HEK293 (cell line): ENCODE measurements around the gene FSCN2.

ENCODE experiments used
- CTCF ChIA-PET: fragments of 350-600 bp; formaldehyde crosslinking; extraction: SDS; loops from one replicate; lab custom pipeline; 2021; ENCODE audit warnings: antibody characterized with exemption; lab: Yijun Ruan, JAX
- POLR2A ChIA-PET: fragments of 300-600 bp; formaldehyde crosslinking; extraction: SDS; loops from one replicate; lab custom pipeline; 2020; ENCODE audit warnings: antibody characterized with exemption, inconsistent platforms; lab: Yijun Ruan, JAX
- H3K27ac ChIP-seq: fragments of 200-500 bp; sonication (Bioruptor generic); 2 replicates; pipeline ENCODE4 v1.5.1; 2014; ENCODE audit warnings: low read depth, low read length, control low read depth, inconsistent platforms; ENCODE audit errors: extremely low read depth
- H3K36me3 ChIP-seq, 2 experiments: fragments of 200-500 bp in 1 of 2; sonication (Bioruptor generic) in 1 of 2; 1 replicate in 1 of 2; 2 replicates in 1 of 2; pipeline ENCODE4 v1.5.1; 2014 to 2017; ENCODE audit warnings: inconsistent platforms in 2 of 2, low read length in 2 of 2; ENCODE audit not compliant: control insufficient read depth in 2 of 2, insufficient read depth in 1 of 2
- H3K4me1 ChIP-seq: fragments of 200-500 bp; sonication (Bioruptor generic); 2 replicates; pipeline ENCODE4 v1.5.1; 2014; ENCODE audit warnings: mild to moderate bottlenecking, low read length, inconsistent platforms; ENCODE audit not compliant: control insufficient read depth, insufficient read depth
- H3K4me3 ChIP-seq: 2 replicates; pipeline ENCODE4 v1.5.1; 2011; ENCODE audit warnings: low read depth, mild to moderate bottlenecking, control low read depth, low read length, moderate library complexity
- H3K9me3 ChIP-seq: fragments of 200-500 bp; sonication (Bioruptor generic); 2 replicates; pipeline ENCODE4 v1.5.1; 2014; ENCODE audit warnings: low read depth, low read length, inconsistent platforms; ENCODE audit not compliant: control insufficient read depth, insufficient read depth
- BCL11B ChIP-seq: fragments of 450-650 bp; formaldehyde crosslinking; IDR thresholded peaks from 2 replicates; pipeline ENCODE4 v1.5.1; 2016; ENCODE audit warnings: low read depth, missing biosample characterization, missing genetic modification characterization
- GLIS2 ChIP-seq: fragments of 450-650 bp; formaldehyde crosslinking; IDR thresholded peaks from 2 replicates; pipeline ENCODE4 v1.5.1; 2016; ENCODE audit warnings: missing biosample characterization, missing genetic modification characterization
- KLF7 ChIP-seq: fragments of 450-650 bp; formaldehyde crosslinking; IDR thresholded peaks from 2 replicates; pipeline ENCODE4 v1.5.1; 2016; ENCODE audit warnings: missing biosample characterization, missing genetic modification characterization, borderline replicate concordance
- MZF1 ChIP-seq: fragments of 450-650 bp; formaldehyde crosslinking; IDR thresholded peaks from 2 replicates; pipeline ENCODE4 v1.5.1; 2017; ENCODE audit warnings: missing biosample characterization, missing genetic modification characterization, borderline replicate concordance
- OSR2 ChIP-seq: fragments of 450-650 bp; formaldehyde crosslinking; IDR thresholded peaks from 2 replicates; pipeline ENCODE4 v1.5.1; 2016; ENCODE audit warnings: missing biosample characterization, missing genetic modification characterization
- OVOL3 ChIP-seq: fragments of 450-650 bp; formaldehyde crosslinking; IDR thresholded peaks from 2 replicates; pipeline ENCODE4 v1.5.1; 2016; ENCODE audit warnings: missing biosample characterization, missing genetic modification characterization
- SP2 ChIP-seq: fragments of 450-650 bp; formaldehyde crosslinking; IDR thresholded peaks from 2 replicates; pipeline ENCODE4 v1.5.1; 2016; ENCODE audit warnings: missing biosample characterization, missing genetic modification characterization
- ZFHX2 ChIP-seq: fragments of 450-650 bp; formaldehyde crosslinking; conservative IDR thresholded peaks from 2 replicates; pipeline ENCODE4 v1.5.1; 2016; ENCODE audit warnings: missing biosample characterization, missing genetic modification characterization
- ZIC2 ChIP-seq: fragments of 450-650 bp; formaldehyde crosslinking; IDR thresholded peaks from 2 replicates; pipeline ENCODE4 v1.5.1; 2016; ENCODE audit warnings: missing biosample characterization, missing genetic modification characterization
- ZNF138 ChIP-seq: fragments of 450-650 bp; formaldehyde crosslinking; IDR thresholded peaks from 2 replicates; pipeline ENCODE4 v1.5.1; 2016; ENCODE audit warnings: missing biosample characterization, missing genetic modification characterization, borderline replicate concordance
- ZNF16 ChIP-seq: fragments of 450-650 bp; formaldehyde crosslinking; IDR thresholded peaks from 2 replicates; pipeline ENCODE4 v1.5.1; 2016; ENCODE audit warnings: low read depth, missing biosample characterization, missing genetic modification characterization
- ZNF184 ChIP-seq: fragments of 450-650 bp; IDR thresholded peaks from 2 replicates; pipeline ENCODE4 v1.5.1; 2018; ENCODE audit warnings: missing biosample characterization, mild to moderate bottlenecking, missing genetic modification characterization
- ZNF221 ChIP-seq: fragments of 450-650 bp; formaldehyde crosslinking; IDR thresholded peaks from 2 replicates; pipeline ENCODE4 v1.5.1; 2017; ENCODE audit warnings: missing biosample characterization, missing genetic modification characterization, borderline replicate concordance
- ZNF398 ChIP-seq: fragments of 450-650 bp; formaldehyde crosslinking; IDR thresholded peaks from 2 replicates; pipeline ENCODE4 v1.5.1; 2017; ENCODE audit warnings: missing biosample characterization, missing genetic modification characterization
- ZNF600 ChIP-seq: fragments of 450-650 bp; formaldehyde crosslinking; IDR thresholded peaks from 2 replicates; pipeline ENCODE4 v1.5.1; 2016; ENCODE audit warnings: missing biosample characterization, missing genetic modification characterization
- ZNF626 ChIP-seq: fragments of 450-650 bp; sonication (Bioruptor Pico); formaldehyde crosslinking; IDR thresholded peaks from 2 replicates; pipeline ENCODE4 v1.5.1; 2018; ENCODE audit warnings: missing biosample characterization, missing genetic modification characterization, inconsistent platforms
- TF ChIP-seq, protein P1 (sequence below): fragments of 450-650 bp; formaldehyde crosslinking; IDR thresholded peaks from 2 replicates; pipeline ENCODE4 v1.5.1; 2016; ENCODE audit warnings: missing biosample characterization, missing genetic modification characterization, borderline replicate concordance
- TF ChIP-seq, protein P2 (sequence below): fragments of 450-650 bp; IDR thresholded peaks from 2 replicates; pipeline ENCODE4 v1.5.1; 2018; ENCODE audit warnings: missing biosample characterization, mild to moderate bottlenecking, missing genetic modification characterization

Gene FSCN2

GRCh38 chr17:81577278-81578000 is 49.3 kb downstream of the FSCN2 start (continued):
- TF ChIP-seq, protein P1, sequence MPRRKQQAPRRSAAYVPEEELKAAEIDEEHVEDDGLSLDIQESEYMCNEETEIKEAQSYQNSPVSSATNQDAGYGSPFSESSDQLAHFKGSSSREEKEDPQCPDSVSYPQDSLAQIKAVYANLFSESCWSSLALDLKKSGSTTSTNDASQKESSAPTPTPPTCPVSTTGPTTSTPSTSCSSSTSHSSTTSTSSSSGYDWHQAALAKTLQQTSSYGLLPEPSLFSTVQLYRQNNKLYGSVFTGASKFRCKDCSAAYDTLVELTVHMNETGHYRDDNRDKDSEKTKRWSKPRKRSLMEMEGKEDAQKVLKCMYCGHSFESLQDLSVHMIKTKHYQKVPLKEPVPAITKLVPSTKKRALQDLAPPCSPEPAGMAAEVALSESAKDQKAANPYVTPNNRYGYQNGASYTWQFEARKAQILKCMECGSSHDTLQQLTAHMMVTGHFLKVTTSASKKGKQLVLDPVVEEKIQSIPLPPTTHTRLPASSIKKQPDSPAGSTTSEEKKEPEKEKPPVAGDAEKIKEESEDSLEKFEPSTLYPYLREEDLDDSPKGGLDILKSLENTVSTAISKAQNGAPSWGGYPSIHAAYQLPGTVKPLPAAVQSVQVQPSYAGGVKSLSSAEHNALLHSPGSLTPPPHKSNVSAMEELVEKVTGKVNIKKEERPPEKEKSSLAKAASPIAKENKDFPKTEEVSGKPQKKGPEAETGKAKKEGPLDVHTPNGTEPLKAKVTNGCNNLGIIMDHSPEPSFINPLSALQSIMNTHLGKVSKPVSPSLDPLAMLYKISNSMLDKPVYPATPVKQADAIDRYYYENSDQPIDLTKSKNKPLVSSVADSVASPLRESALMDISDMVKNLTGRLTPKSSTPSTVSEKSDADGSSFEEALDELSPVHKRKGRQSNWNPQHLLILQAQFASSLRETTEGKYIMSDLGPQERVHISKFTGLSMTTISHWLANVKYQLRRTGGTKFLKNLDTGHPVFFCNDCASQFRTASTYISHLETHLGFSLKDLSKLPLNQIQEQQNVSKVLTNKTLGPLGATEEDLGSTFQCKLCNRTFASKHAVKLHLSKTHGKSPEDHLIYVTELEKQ, result no peak
- TF ChIP-seq ZNF221 (tag by site-specific recombination) (no peak), GLIS2 (tag by site-specific recombination) (no peak), ZNF184 (tag by site-specific recombination) (no peak), ZNF626 (no peak), BCL11B (no peak)

DNA sequence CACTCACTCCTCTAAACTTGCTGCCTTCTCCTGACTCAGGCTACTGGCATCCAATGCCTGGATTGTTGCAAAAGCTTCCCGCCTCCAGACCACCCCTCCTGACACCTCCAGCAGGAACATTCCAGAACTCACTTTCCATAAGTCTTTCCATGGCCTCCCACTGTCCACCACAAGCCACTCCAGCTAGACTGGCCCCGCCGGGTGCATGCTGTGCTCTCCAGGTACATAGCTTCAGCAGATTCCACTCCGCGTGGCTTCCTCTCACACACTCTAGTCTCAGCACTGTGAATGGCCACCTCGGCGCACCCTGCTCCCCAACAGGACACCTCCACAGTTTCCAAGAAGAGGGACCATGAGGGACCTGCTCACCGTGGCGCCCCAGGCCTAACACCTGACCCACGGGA is 49.9 kb downstream of the FSCN2 start:
- ChIA-PET POLR2A (interaction anchor here (1.3 kb wide), 1 partner anchor 9 kb away, joined by 3 read pairs; no protein-coding TSS in a partner anchor), CTCF (interaction anchor here (0.7 to 3.3 kb wide), 3 partner anchors 11 to 28 kb away, joined by 7 to 12 read pairs (median 12); no protein-coding TSS in a partner anchor)

More for the DNA sequence above, 49.9 kb downstream of the FSCN2 start:
- TF ChIP-seq, protein P2, sequence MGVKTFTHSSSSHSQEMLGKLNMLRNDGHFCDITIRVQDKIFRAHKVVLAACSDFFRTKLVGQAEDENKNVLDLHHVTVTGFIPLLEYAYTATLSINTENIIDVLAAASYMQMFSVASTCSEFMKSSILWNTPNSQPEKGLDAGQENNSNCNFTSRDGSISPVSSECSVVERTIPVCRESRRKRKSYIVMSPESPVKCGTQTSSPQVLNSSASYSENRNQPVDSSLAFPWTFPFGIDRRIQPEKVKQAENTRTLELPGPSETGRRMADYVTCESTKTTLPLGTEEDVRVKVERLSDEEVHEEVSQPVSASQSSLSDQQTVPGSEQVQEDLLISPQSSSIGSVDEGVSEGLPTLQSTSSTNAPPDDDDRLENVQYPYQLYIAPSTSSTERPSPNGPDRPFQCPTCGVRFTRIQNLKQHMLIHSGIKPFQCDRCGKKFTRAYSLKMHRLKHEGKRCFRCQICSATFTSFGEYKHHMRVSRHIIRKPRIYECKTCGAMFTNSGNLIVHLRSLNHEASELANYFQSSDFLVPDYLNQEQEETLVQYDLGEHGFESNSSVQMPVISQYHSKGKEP (tag by site-specific recombination), result no peak
- TF ChIP-seq KLF7 (tag by site-specific recombination) (no peak), ZNF16 (tag by site-specific recombination) (no peak), ZNF600 (tag by site-specific recombination) (no peak), OSR2 (no peak), ZFHX2 (peak; percentile 13; the same call in 1 of the 2 replicates), ZNF138 (no peak), ZNF221 (tag by site-specific recombination) (no peak), SP2 (no peak), MZF1 (tag by site-specific recombination) (no peak), ZIC2 (tag by site-specific recombination) (peak; percentile 71), ZNF398 (tag by site-specific recombination) (no peak), OVOL3 (no peak)
- no peak overlapping the region for H3K4me3 ChIP-seq
- H3K27ac ChIP-seq, result no peak overlapping the region
- H3K4me1 ChIP-seq, result peaks cover 16% of the 10 kb centered on the region
- H3K36me3 ChIP-seq, result peaks cover 16 to 95% of the 10 kb centered on the region in 2 experiments
- no peaks in the 10 kb centered on the region for H3K9me3 ChIP-seq
